Activated CD4-positive, alpha-beta T cell treated with anti-CD3 and anti-CD28 coated beads, Interleukin-2, amount 10 ng/mL, durations not matched to agents 24 days and 14 days (primary cell): Measurements from ENCODE around the gene PNPLA1. TPM values are rescaled to one million over a fixed set of nuclear protein-coding genes. Genes with fewer than 3 reads are reported as not detected.

Source experiments
- DNase-seq: peaks from one replicate; pipeline ENCODE4 v3.0.0; 2022
- H3K27ac Mint-ChIP-seq: one replicate; pipeline ENCODE4 v1.8.0; 2022; ENCODE audit warnings: mild to moderate bottlenecking, mixed read lengths
- H3K27me3 Mint-ChIP-seq: one replicate; pipeline ENCODE4 v1.8.0; 2022; ENCODE audit warnings: mixed read lengths
- H3K36me3 Mint-ChIP-seq: one replicate; pipeline ENCODE4 v1.8.0; 2022; ENCODE audit warnings: low read depth, mild to moderate bottlenecking, mixed read lengths
- H3K4me1 Mint-ChIP-seq: one replicate; pipeline ENCODE4 v1.8.0; 2021; ENCODE audit warnings: mixed read lengths
- H3K4me3 Mint-ChIP-seq: one replicate; pipeline ENCODE4 v1.8.0; 2022; ENCODE audit warnings: mild to moderate bottlenecking, moderate library complexity, mixed read lengths
- H3K9me3 Mint-ChIP-seq: one replicate; pipeline ENCODE4 v1.8.0; 2021; ENCODE audit warnings: mixed read lengths
- intact Hi-C: fragments of 100-400 bp; cut with micrococcal nuclease; formaldehyde crosslinking; loops from one replicate; pipeline ENCODE4 v1.15.1; 2023
- total RNA-seq: library from RNA; stranded (reverse); gene quantifications from 2 replicates; pipeline ENCODE4 v1.2.3, GENCODE V29; 2022

The PNPLA1 gene
- total RNA-seq, 1 donor from 2014 or later, result not detected

GRCh38 chr6:36346486-36347273, 76.8 kb downstream of the PNPLA1 start:
- Mint-ChIP-seq H3K9me3 (no peaks in the 10 kb centered on the region), H3K27me3 (peaks cover 34% of the 10 kb centered on the region), H3K4me1 (no peaks in the 10 kb centered on the region), H3K27ac (no peak overlapping the region), H3K4me3 (no peak overlapping the region), H3K36me3 (no peaks in the 10 kb centered on the region)
- DNase-seq, result no peak
- intact Hi-C loops, result no loop called here

- no peak overlapping the region for H3K4me3 Mint-ChIP-seq
- no peaks in the 10 kb centered on the region for H3K9me3 Mint-ChIP-seq
- peaks cover 31% of the 10 kb centered on the region for H3K27me3 Mint-ChIP-seq
- intact Hi-C loops, result no loop called here
- no peaks in the 10 kb centered on the region for H3K4me1 Mint-ChIP-seq
- no peaks in the 10 kb centered on the region for H3K36me3 Mint-ChIP-seq
- DNase-seq, result no peak
- H3K27ac Mint-ChIP-seq, result no peak overlapping the region
Observed at GRCh38 chr6:36347621-36348020, 77.8 kb downstream of the PNPLA1 start.

GRCh38 chr6:36349240-36349639, 79.4 kb downstream of the PNPLA1 start:
- peaks cover 3% of the 10 kb centered on the region for H3K4me1 Mint-ChIP-seq
- DNase-seq, result no peak

GRCh38 chr6:36350082-36350481, 80.2 kb downstream of the PNPLA1 start:
- peaks cover 44% of the 10 kb centered on the region for H3K27me3 Mint-ChIP-seq
- H3K4me1 Mint-ChIP-seq, result peaks cover 3% of the 10 kb centered on the region
- H3K4me3 Mint-ChIP-seq, result no peak overlapping the region
- no peaks in the 10 kb centered on the region for H3K36me3 Mint-ChIP-seq
- intact Hi-C loops, result no loop called here
- DNase-seq, result no peak
- H3K9me3 Mint-ChIP-seq, result peaks cover 4% of the 10 kb centered on the region
- H3K27ac Mint-ChIP-seq, result no peak overlapping the region

More at GRCh38 chr6:36349240-36349639, 79.4 kb downstream of the PNPLA1 start:
- H3K4me3 Mint-ChIP-seq, result no peak overlapping the region
- no peak overlapping the region for H3K27ac Mint-ChIP-seq
- no peaks in the 10 kb centered on the region for H3K36me3 Mint-ChIP-seq
- intact Hi-C loops, result no loop called here
- H3K9me3 Mint-ChIP-seq, result peaks cover 4% of the 10 kb centered on the region
- peaks cover 39% of the 10 kb centered on the region for H3K27me3 Mint-ChIP-seq

- peaks cover 52% of the 10 kb centered on the region for H3K27me3 Mint-ChIP-seq
Observed at GRCh38 chr6:36350681-36351571, 81.1 kb downstream of the PNPLA1 start.

GRCh38 chr6:36352477-36353157, 82.8 kb downstream of the PNPLA1 start:
- peaks cover 4% of the 10 kb centered on the region for H3K9me3 Mint-ChIP-seq
- no peak for DNase-seq
- H3K4me3 Mint-ChIP-seq, result no peak overlapping the region
- peaks cover 13% of the 10 kb centered on the region for H3K4me1 Mint-ChIP-seq
- peaks cover 55% of the 10 kb centered on the region for H3K27me3 Mint-ChIP-seq
- H3K27ac Mint-ChIP-seq, result no peak overlapping the region
- intact Hi-C loops, result no loop called here
- no peaks in the 10 kb centered on the region for H3K36me3 Mint-ChIP-seq

More at GRCh38 chr6:36350681-36351571, 81.1 kb downstream of the PNPLA1 start:
- no peaks in the 10 kb centered on the region for H3K36me3 Mint-ChIP-seq
- intact Hi-C loops, result no loop called here
- no peak overlapping the region for H3K4me3 Mint-ChIP-seq
- H3K4me1 Mint-ChIP-seq, result peaks cover 8% of the 10 kb centered on the region
- no peak overlapping the region for H3K27ac Mint-ChIP-seq
- peaks cover 4% of the 10 kb centered on the region for H3K9me3 Mint-ChIP-seq
- no peak for DNase-seq

- Mint-ChIP-seq H3K4me1 (peaks cover 20% of the 10 kb centered on the region), H3K4me3 (no peak overlapping the region), H3K27ac (no peak overlapping the region), H3K9me3 (peaks cover 4% of the 10 kb centered on the region), H3K27me3 (peaks cover 57% of the 10 kb centered on the region), H3K36me3 (no peaks in the 10 kb centered on the region)
- intact Hi-C loops, result no loop called here
- DNase-seq, result no peak
Observed at GRCh38 chr6:36353411-36353915, 83.6 kb downstream of the PNPLA1 start.

- Mint-ChIP-seq H3K4me3 (no peak overlapping the region), H3K27ac (no peak overlapping the region), H3K4me1 (peaks cover 26% of the 10 kb centered on the region), H3K36me3 (no peaks in the 10 kb centered on the region), H3K27me3 (peaks cover 41% of the 10 kb centered on the region), H3K9me3 (peaks cover 4% of the 10 kb centered on the region)
- intact Hi-C loops, result loop anchor here (2.0 kb wide), 1 partner anchor 225 kb away; the partner anchor contains the start of gene MAPK13
- no peak for DNase-seq
Observed at GRCh38 chr6:36355819-36356218, 86.0 kb downstream of the PNPLA1 start.

- intact Hi-C loops, result loop anchor here (2.0 kb wide), 1 partner anchor 227 kb away; the partner anchor contains the start of gene MAPK13
- no peak overlapping the region for H3K27ac Mint-ChIP-seq
- H3K36me3 Mint-ChIP-seq, result no peaks in the 10 kb centered on the region
- H3K4me1 Mint-ChIP-seq, result peaks cover 28% of the 10 kb centered on the region
- no peak overlapping the region for H3K4me3 Mint-ChIP-seq
- H3K27me3 Mint-ChIP-seq, result peaks cover 40% of the 10 kb centered on the region
- peak; percentile 72 for DNase-seq
- peaks cover 4% of the 10 kb centered on the region for H3K9me3 Mint-ChIP-seq
Observed at GRCh38 chr6:36357872-36358225, 88.0 kb downstream of the PNPLA1 start.

Other genes starting within 250 kb of the PNPLA1 start
- not detected in 2 replicates for gene SLC26A8, start 245.4 kb upstream of the PNPLA1 start, total RNA-seq
- 40.9 and 42.5 TPM in 2 replicates for gene MAPK14, start 242.3 kb upstream of the PNPLA1 start, total RNA-seq
- 59.4 and 61.6 TPM in 2 replicates for gene MAPK13, start 139.5 kb upstream of the PNPLA1 start, total RNA-seq
- gene BRPF3, start 73.3 kb upstream of the PNPLA1 start, total RNA-seq, result 20.7 and 24.5 TPM in 2 replicates
- gene BNIP5, start 66.8 kb downstream of the PNPLA1 start, total RNA-seq, result not detected in 2 replicates
- 0.54 and 0.57 TPM in 2 replicates for gene ETV7, start 117.6 kb downstream of the PNPLA1 start, total RNA-seq
- 0.09 and 0.30 TPM in 2 replicates for gene PXT1, start 172.8 kb downstream of the PNPLA1 start, total RNA-seq
- 62.2 and 62.4 TPM in 2 replicates for gene KCTD20, start 172.9 kb downstream of the PNPLA1 start, total RNA-seq